Lung (tissue), 12 donors: ENCODE measurements around the gene PPP2R5B. TPM values are rescaled to one million over a fixed set of nuclear protein-coding genes. Genes with fewer than 3 reads are reported as not detected.

ENCODE experiments used
- ATAC-seq: fragments of 200-7000 bp; cut with Tn5 transposase; one replicate; pipeline ENCODE4 v1.9.1; 2020; ENCODE audit warnings: moderate number of reproducible peaks; ENCODE audit not compliant: insufficient read depth, low FRiP score
- DNase-seq, 3 donors: peaks; one replicate each; pipeline ENCODE4 v3.0.0-alpha.2; 2013 to 2017
- H3K27ac ChIP-seq, 2 donors: one replicate each; pipeline ENCODE4 v1.5.1; 2013; ENCODE audit warnings: mild to moderate bottlenecking in 2 of 2, moderate library complexity in 2 of 2, control low read depth in 1 of 2, inconsistent platforms in 1 of 2, low read depth in 1 of 2, low read length in 1 of 2
- H3K27me3 ChIP-seq, 3 donors: one replicate each; pipeline ENCODE4 v1.5.1; 2013; ENCODE audit warnings: low read length in 2 of 3; ENCODE audit not compliant: control insufficient read depth in 3 of 3, insufficient read depth in 3 of 3
- H3K36me3 ChIP-seq, 4 donors: one replicate each; pipeline ENCODE4 v1.5.1; 2013; ENCODE audit warnings: low read length in 4 of 4, mild to moderate bottlenecking in 1 of 4, moderate library complexity in 1 of 4; ENCODE audit not compliant: control insufficient read depth in 4 of 4, insufficient read depth in 4 of 4
- H3K4me1 ChIP-seq, 5 donors: one replicate each; pipeline ENCODE4 v1.5.1; 2013; ENCODE audit warnings: low read length in 5 of 5, mild to moderate bottlenecking in 2 of 5, moderate library complexity in 1 of 5; ENCODE audit not compliant: control insufficient read depth in 5 of 5, insufficient read depth in 5 of 5
- H3K4me3 ChIP-seq: one replicate; pipeline ENCODE4 v1.5.1; 2013; ENCODE audit warnings: mild to moderate bottlenecking, control low read depth, moderate library complexity
- H3K9ac ChIP-seq, 2 donors: one replicate each; pipeline ENCODE4 v1.5.1; 2013; ENCODE audit warnings: low read length in 2 of 2, control low read depth in 1 of 2; ENCODE audit not compliant: insufficient read depth in 1 of 2
- H3K9me3 ChIP-seq, 4 donors: one replicate each; pipeline ENCODE4 v1.5.1; 2013; ENCODE audit warnings: low read length in 3 of 4, mild to moderate bottlenecking in 1 of 4, moderate library complexity in 1 of 4; ENCODE audit not compliant: control insufficient read depth in 4 of 4, insufficient read depth in 3 of 4
- CTCF ChIP-seq: IDR thresholded peaks from 2 replicates; pipeline ENCODE4 v1.5.1; 2012; ENCODE audit warnings: mild to moderate bottlenecking; ENCODE audit errors: control extremely low read depth, extremely low read depth
- WGBS, 2 donors: extraction: QIAGEN DNeasy Blood & Tissue Kit; methylation state at CpG; one replicate each; pipeline ENCODE4 v1.1.7; 2013; 5-methylcytosine and 5-hydroxymethylcytosine counted together
- polyA plus RNA-seq, 2 donors: library from polyadenylated mRNA; stranded (reverse); fragments of 200-250 nt; gene quantifications; one replicate each; pipeline ENCODE4 v1.2.1, GENCODE V29; 2013
- total RNA-seq, 2 donors: library from RNA; depleted of rRNA in 1 of 2; stranded (reverse); fragments of >200 nt in 1 of 2; gene quantifications; one replicate each; pipeline ENCODE4 v1.2.1, GENCODE V29; 2014 to 2021
- donor health status: control.
- donor health status: control.
- donor health status: Bipolar disorder and iron deficiency.
- donor health status: healthy.
- donor health status: DM: yes; HTN: yes; CAD: no.

The PPP2R5B gene
- total and polyA plus RNA-seq, 4 donors, result 9.8 to 27.8 (median 17.3) TPM

- Histone ChIP-seq H3K27me3 (peaks cover 0 to 4% (median 2%) of the 10 kb centered on the region in 3 donors), H3K27ac (no peak overlapping the region), H3K9ac (no peak overlapping the region), H3K4me3 (no peak overlapping the region), H3K4me1 (peaks cover 0 to 5% (median 0%) of the 10 kb centered on the region in 5 donors), H3K9me3 (no peaks in the 10 kb centered on the region), H3K36me3 (no peaks in the 10 kb centered on the region)
- DNase-seq (no peak), ATAC-seq (no peak)
- no peak for TF ChIP-seq CTCF
- 58 to 68% methylated on average over 5 of the region's 5 CpGs for WGBS, 2 donors
These were observed 44.7 kb downstream of the PPP2R5B start for GRCh38 chr11:64969209-64969608.

GRCh38 chr11:64970731-64971151 is 46.3 kb downstream of the PPP2R5B start:
- ATAC-seq, result peak; percentile 52
- H3K27me3 ChIP-seq, result peaks cover 0 to 4% (median 2%) of the 10 kb centered on the region in 3 donors
- no peaks in the 10 kb centered on the region for H3K9me3 ChIP-seq
- DNase-seq, result no peak
- no peaks in the 10 kb centered on the region for H3K36me3 ChIP-seq
- peak overlapping the region in 1 of 2 donors; percentile 47 for H3K27ac ChIP-seq
- no peak for TF ChIP-seq CTCF
- H3K9ac ChIP-seq, result no peak overlapping the region
- WGBS, 2 donors, result 74 to 87% methylated on average over 7 to 8 of the region's 8 CpGs
- H3K4me3 ChIP-seq, result no peak overlapping the region
- peaks cover 0 to 5% (median 0%) of the 10 kb centered on the region in 5 donors for H3K4me1 ChIP-seq

- no peaks in the 10 kb centered on the region for H3K9me3 ChIP-seq
- peak within 1 kb of the TSS; percentile 27 for H3K4me3 ChIP-seq
- peaks cover 0 to 5% (median 0%) of the 10 kb centered on the region in 5 donors for H3K4me1 ChIP-seq
- H3K27me3 ChIP-seq, result peaks cover 0 to 4% (median 2%) of the 10 kb centered on the region in 3 donors
- no peak within 1 kb of the TSS for H3K9ac ChIP-seq
- DNase-seq (peak; percentile 81 to 83 (median 83)), ATAC-seq (peak; percentile 59)
- peak within 1 kb of the TSS in 1 of 2 donors; percentile 54 for H3K27ac ChIP-seq
- 15 to 16% methylated on average over 61 to 69 of the region's 69 CpGs for WGBS, 2 donors
- no peak for TF ChIP-seq CTCF
- no peaks in the 10 kb centered on the region for H3K36me3 ChIP-seq
These were observed 47.1 kb downstream of the PPP2R5B start, which contains the start of gene MAJIN for GRCh38 chr11:64971421-64972233. Gene MAJIN, minus strand, starts transcription at chr11:64972108. Its CDS starts 12,703 bp downstream, at chr11:64959405.
